H9 (cell line): ENCODE data around the gene ATF7IP2. TPM values are rescaled to one million over a fixed set of nuclear protein-coding genes. Genes with fewer than 3 reads are reported as not detected.

ENCODE experiments used
- DNase-seq: peaks from one replicate; pipeline ENCODE4 v3.0.0-alpha.2; 2017
- H2AFZ ChIP-seq: one replicate; pipeline ENCODE4 v1.6.1; 2013; ENCODE audit warnings: mild to moderate bottlenecking, low read length, control low read depth, moderate library complexity
- H2AK5ac ChIP-seq: 2 replicates; pipeline ENCODE4 v1.6.1; 2013; ENCODE audit warnings: low read length, control low read depth, mixed read lengths; ENCODE audit not compliant: insufficient read length
- H2BK120ac ChIP-seq: one replicate; pipeline ENCODE4 v1.6.1; 2013; ENCODE audit warnings: low read depth, mild to moderate bottlenecking, low read length, control low read depth, inconsistent platforms; ENCODE audit not compliant: poor library complexity, severe bottlenecking
- H2BK12ac ChIP-seq: 2 replicates; pipeline ENCODE4 v1.6.1; 2013; ENCODE audit warnings: low read length, control low read depth, mixed read lengths, low read depth; ENCODE audit not compliant: insufficient read length
- H2BK15ac ChIP-seq: 2 replicates; pipeline ENCODE4 v1.6.1; 2013; ENCODE audit warnings: low read depth, low read length, control low read depth
- H2BK20ac ChIP-seq: one replicate; pipeline ENCODE4 v1.6.1; 2013; ENCODE audit warnings: low read depth, mild to moderate bottlenecking, low read length, control low read depth, inconsistent platforms; ENCODE audit not compliant: poor library complexity, severe bottlenecking
- H2BK5ac ChIP-seq: 2 replicates; pipeline ENCODE4 v1.6.1; 2013; ENCODE audit warnings: low read length, control low read depth, mixed read lengths; ENCODE audit not compliant: insufficient read length
- H3K14ac ChIP-seq: 2 replicates; pipeline ENCODE4 v1.6.1; 2013; ENCODE audit warnings: low read length, control low read depth; ENCODE audit not compliant: insufficient read depth
- H3K18ac ChIP-seq: 2 replicates; pipeline ENCODE4 v1.6.1; 2013; ENCODE audit warnings: low read depth, mild to moderate bottlenecking, mixed read lengths, low read length, control low read depth; ENCODE audit not compliant: insufficient read length
- H3K23ac ChIP-seq: 2 replicates; pipeline ENCODE4 v1.6.1; 2013; ENCODE audit warnings: low read length, control low read depth, mixed read lengths, low read depth; ENCODE audit not compliant: insufficient read length
- H3K23me2 ChIP-seq: 2 replicates; pipeline ENCODE4 v1.6.1; 2013; ENCODE audit warnings: low read depth, mild to moderate bottlenecking, mixed read lengths, low read length, control low read depth; ENCODE audit not compliant: insufficient read length, poor library complexity, severe bottlenecking
- H3K27ac ChIP-seq: 2 replicates; pipeline ENCODE4 v1.5.1; 2013; ENCODE audit warnings: low read length, control low read depth, mixed read lengths, low read depth; ENCODE audit not compliant: insufficient read length
- H3K27me3 ChIP-seq: 2 replicates; pipeline ENCODE4 v1.6.1; 2013; ENCODE audit warnings: low read length, control low read depth, inconsistent platforms; ENCODE audit not compliant: insufficient read depth
- H3K4ac ChIP-seq: 2 replicates; pipeline ENCODE4 v1.6.1; 2013; ENCODE audit warnings: low read depth, mild to moderate bottlenecking, control low read depth, inconsistent platforms, low read length, moderate library complexity
- H3K4me1 ChIP-seq: 2 replicates; pipeline ENCODE4 v1.6.1; 2013; ENCODE audit warnings: low read length, control low read depth, inconsistent platforms; ENCODE audit not compliant: insufficient read depth
- H3K4me2 ChIP-seq: 2 replicates; pipeline ENCODE4 v1.6.1; 2013; ENCODE audit warnings: low read length, control low read depth, mixed read lengths; ENCODE audit not compliant: insufficient read length, insufficient read depth
- H3K56ac ChIP-seq: 2 replicates; pipeline ENCODE4 v1.6.1; 2013; ENCODE audit warnings: low read depth, mild to moderate bottlenecking, mixed read lengths, low read length, control low read depth; ENCODE audit not compliant: insufficient read length
- H3K79me1 ChIP-seq: 2 replicates; pipeline ENCODE4 v1.6.1; 2013; ENCODE audit warnings: low read depth, mild to moderate bottlenecking, moderate library complexity, low read length, control low read depth, inconsistent platforms; ENCODE audit not compliant: insufficient read depth, poor library complexity, severe bottlenecking
- H3K79me2 ChIP-seq: 2 replicates; pipeline ENCODE4 v1.6.1; 2013; ENCODE audit warnings: low read length, control low read depth, inconsistent platforms; ENCODE audit not compliant: insufficient read depth
- H3K9ac ChIP-seq: 2 replicates; pipeline ENCODE4 v1.6.1; 2013; ENCODE audit warnings: low read length, control low read depth, mixed read lengths; ENCODE audit not compliant: insufficient read length; ENCODE audit errors: extremely low read depth
- H3K9me3 ChIP-seq: one replicate; pipeline ENCODE4 v1.6.1; 2013; ENCODE audit warnings: low read depth, low read length, inconsistent platforms; ENCODE audit not compliant: control insufficient read depth
- H3T11ph ChIP-seq: one replicate; pipeline ENCODE4 v1.6.1; 2013; ENCODE audit warnings: mild to moderate bottlenecking, low read length, control low read depth, inconsistent platforms
- H4K20me1 ChIP-seq: one replicate; pipeline ENCODE4 v1.6.1; 2013; ENCODE audit not compliant: control insufficient read depth, insufficient read length, insufficient read depth
- H4K5ac ChIP-seq: 2 replicates; pipeline ENCODE4 v1.6.1; 2013; ENCODE audit warnings: low read depth, mild to moderate bottlenecking, mixed read lengths, low read length, control low read depth; ENCODE audit not compliant: insufficient read length
- H4K8ac ChIP-seq: replicated peaks from 2 replicates; pipeline ENCODE4 v1.6.1; 2013; ENCODE audit warnings: low read length, control low read depth, mixed read lengths, low read depth; ENCODE audit not compliant: insufficient read length
- H4K91ac ChIP-seq: 2 replicates; pipeline ENCODE4 v1.6.1; 2013; ENCODE audit warnings: low read depth, mild to moderate bottlenecking, moderate library complexity, mixed read lengths, low read length, control low read depth; ENCODE audit not compliant: insufficient read length
- H3K27ac Mint-ChIP-seq, 3 experiments: 2 replicates in 2 of 3; 3 replicates in 1 of 3; pipeline ENCODE4 v1.8.0; 2020 to 2021; ENCODE audit warnings: mixed read lengths in 3 of 3, mild to moderate bottlenecking in 1 of 3, moderate library complexity in 1 of 3
- H3K27me3 Mint-ChIP-seq: 2 replicates; pipeline ENCODE4 v1.8.0; 2021; ENCODE audit warnings: low read depth, mild to moderate bottlenecking, moderate library complexity, mixed read lengths
- H3K36me3 Mint-ChIP-seq, 3 experiments: 2 replicates in 2 of 3; 3 replicates in 1 of 3; pipeline ENCODE4 v1.8.0; 2020 to 2021; ENCODE audit warnings: low read depth in 3 of 3, mixed read lengths in 3 of 3; ENCODE audit not compliant: insufficient read depth in 1 of 3
- H3K4me1 Mint-ChIP-seq, 2 experiments: 2 replicates each; pipeline ENCODE4 v1.8.0; 2020; ENCODE audit warnings: mixed read lengths in 2 of 2
- H3K4me3 Mint-ChIP-seq, 2 experiments: 2 replicates in 1 of 2; 3 replicates in 1 of 2; pipeline ENCODE4 v1.8.0; 2020 to 2021; ENCODE audit warnings: mild to moderate bottlenecking in 2 of 2, mixed read lengths in 2 of 2, moderate library complexity in 1 of 2
- H3K9me3 Mint-ChIP-seq, 2 experiments: 2 replicates in 1 of 2; 3 replicates in 1 of 2; pipeline ENCODE4 v1.8.0; 2020; ENCODE audit warnings: mild to moderate bottlenecking in 2 of 2, mixed read lengths in 2 of 2, moderate library complexity in 1 of 2
- WGBS: extraction: QIAGEN DNeasy Blood & Tissue Kit; methylation state at CpG from one replicate; pipeline ENCODE4 v1.1.7; 2013; ENCODE audit warnings: missing lambda C conversion rate, low lambda C conversion rate, mixed read lengths; ENCODE audit not compliant: insufficient read length; ENCODE audit errors: extremely low coverage; 5-methylcytosine and 5-hydroxymethylcytosine counted together
- total RNA-seq: library from RNA; stranded (reverse); gene quantifications from 2 replicates; pipeline ENCODE4 v1.2.1, GENCODE V29; 2021
- TF ChIP-seq, protein P1 (sequence below): fragments of 200-600 bp; sonication (generic); conservative IDR thresholded peaks from 3 replicates; pipeline ENCODE4 v1.8.0; 2021; ENCODE audit warnings: antibody characterized with exemption, mild to moderate bottlenecking

Gene ATF7IP2
- total RNA-seq, 1 experiment from 2014 or later, result 21.5 TPM

DNA sequence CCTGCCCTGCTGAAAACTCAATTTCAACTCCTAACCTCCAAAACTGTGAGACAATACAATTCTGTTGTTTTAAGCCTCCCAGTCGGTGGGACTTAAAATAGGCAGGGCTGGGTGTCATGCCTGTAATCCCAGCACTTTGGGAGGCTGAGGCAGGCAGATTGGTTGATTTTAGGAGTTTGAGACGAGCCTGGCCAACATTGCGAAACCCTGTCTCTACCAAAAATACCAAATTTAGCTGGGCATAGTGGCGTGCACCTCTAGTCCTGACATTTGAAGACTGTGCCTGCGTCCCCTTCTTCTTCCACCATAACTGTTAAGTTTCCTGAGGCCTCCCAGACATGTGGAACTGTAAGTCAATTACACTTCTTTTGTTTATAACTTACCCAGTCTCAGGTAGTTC lies 36.0 kb upstream of the ATF7IP2 start:
- Histone ChIP-seq H3K9me3 (no peaks in the 10 kb centered on the region), H3K79me2 (no peaks in the 10 kb centered on the region), H3K18ac (no peak overlapping the region), H3K27me3 (no peaks in the 10 kb centered on the region), H2AK5ac (no peak overlapping the region), H2BK12ac (no peak overlapping the region), H2BK20ac (no peak overlapping the region), H4K91ac (no peak overlapping the region), H4K20me1 (no peaks in the 10 kb centered on the region), H3K14ac (no peak overlapping the region), H4K5ac (no peak overlapping the region), H3K4me2 (no peak overlapping the region), H3K9ac (no peak overlapping the region), H3K23me2 (no peaks in the 10 kb centered on the region), H3K56ac (no peak overlapping the region), H2BK120ac (no peak overlapping the region), H3K4ac (no peak overlapping the region), H3K4me1 (no peaks in the 10 kb centered on the region), H2BK15ac (no peak overlapping the region), H4K8ac (no peak overlapping the region), H3T11ph (no peak overlapping the region), H2AFZ (no peak overlapping the region), H3K79me1 (no peaks in the 10 kb centered on the region), H3K27ac (no peak overlapping the region), H3K23ac (no peak overlapping the region), H2BK5ac (no peak overlapping the region)
- H3K4me3 Mint-ChIP-seq, result no peak overlapping the region
- DNase-seq, result no peak
- no peaks in the 10 kb centered on the region for H3K4me1 Mint-ChIP-seq
- H3K9me3 Mint-ChIP-seq, result peaks cover 11 to 14% of the 10 kb centered on the region in 2 experiments; a peak in 4 of 5 replicates
- no peaks in the 10 kb centered on the region for H3K27me3 Mint-ChIP-seq
- TF ChIP-seq, protein P1, sequence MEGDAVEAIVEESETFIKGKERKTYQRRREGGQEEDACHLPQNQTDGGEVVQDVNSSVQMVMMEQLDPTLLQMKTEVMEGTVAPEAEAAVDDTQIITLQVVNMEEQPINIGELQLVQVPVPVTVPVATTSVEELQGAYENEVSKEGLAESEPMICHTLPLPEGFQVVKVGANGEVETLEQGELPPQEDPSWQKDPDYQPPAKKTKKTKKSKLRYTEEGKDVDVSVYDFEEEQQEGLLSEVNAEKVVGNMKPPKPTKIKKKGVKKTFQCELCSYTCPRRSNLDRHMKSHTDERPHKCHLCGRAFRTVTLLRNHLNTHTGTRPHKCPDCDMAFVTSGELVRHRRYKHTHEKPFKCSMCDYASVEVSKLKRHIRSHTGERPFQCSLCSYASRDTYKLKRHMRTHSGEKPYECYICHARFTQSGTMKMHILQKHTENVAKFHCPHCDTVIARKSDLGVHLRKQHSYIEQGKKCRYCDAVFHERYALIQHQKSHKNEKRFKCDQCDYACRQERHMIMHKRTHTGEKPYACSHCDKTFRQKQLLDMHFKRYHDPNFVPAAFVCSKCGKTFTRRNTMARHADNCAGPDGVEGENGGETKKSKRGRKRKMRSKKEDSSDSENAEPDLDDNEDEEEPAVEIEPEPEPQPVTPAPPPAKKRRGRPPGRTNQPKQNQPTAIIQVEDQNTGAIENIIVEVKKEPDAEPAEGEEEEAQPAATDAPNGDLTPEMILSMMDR, result no peak
- H3K36me3 Mint-ChIP-seq, result no peaks in the 10 kb centered on the region; a peak in 2 of 7 replicates
- no CpG with 5 or more reads among the region's 5 CpGs for WGBS
- H3K27ac Mint-ChIP-seq, result no peak overlapping the region
